BLaER1 (cell line): ENCODE results near the gene EVPL.
"Not testable (repeated sequence)": the region's sequence is repeated elsewhere in the genome, so short reads cannot be mapped to it uniquely, and the experiment has no call there.

Experiments used
- H3K27ac ChIP-seq: shearing (Covaris generic); formaldehyde crosslinking; 2 replicates; pipeline ENCODE4 v1.8.1; 2022
- H3K27me3 ChIP-seq: shearing (Covaris generic); formaldehyde crosslinking; 2 replicates; pipeline ENCODE4 v1.8.1; 2022
- H3K36me3 ChIP-seq: shearing (Covaris generic); formaldehyde crosslinking; 2 replicates; pipeline ENCODE4 v1.8.1; 2022
- H3K4me1 ChIP-seq: shearing (Covaris generic); formaldehyde crosslinking; 2 replicates; pipeline ENCODE4 v1.8.1; 2022
- H3K4me2 ChIP-seq: shearing (Covaris generic); formaldehyde crosslinking; 2 replicates; pipeline ENCODE4 v1.8.1; 2022
- H3K4me3 ChIP-seq: shearing (Covaris generic); formaldehyde crosslinking; 2 replicates; pipeline ENCODE4 v1.8.1; 2022
- H3K9ac ChIP-seq: shearing (Covaris generic); formaldehyde crosslinking; 2 replicates; pipeline ENCODE4 v1.8.1; 2022
- H3K9me3 ChIP-seq: shearing (Covaris generic); formaldehyde crosslinking; 2 replicates; pipeline ENCODE4 v1.8.1; 2022
- H4K20me1 ChIP-seq: shearing (Covaris generic); formaldehyde crosslinking; 2 replicates; pipeline ENCODE4 v1.8.1; 2022
- Cebpa-rat ChIP-seq: shearing (Covaris generic); IDR thresholded peaks from 2 replicates; pipeline ENCODE4 v1.8.1; 2022

Gene EVPL

DNA sequence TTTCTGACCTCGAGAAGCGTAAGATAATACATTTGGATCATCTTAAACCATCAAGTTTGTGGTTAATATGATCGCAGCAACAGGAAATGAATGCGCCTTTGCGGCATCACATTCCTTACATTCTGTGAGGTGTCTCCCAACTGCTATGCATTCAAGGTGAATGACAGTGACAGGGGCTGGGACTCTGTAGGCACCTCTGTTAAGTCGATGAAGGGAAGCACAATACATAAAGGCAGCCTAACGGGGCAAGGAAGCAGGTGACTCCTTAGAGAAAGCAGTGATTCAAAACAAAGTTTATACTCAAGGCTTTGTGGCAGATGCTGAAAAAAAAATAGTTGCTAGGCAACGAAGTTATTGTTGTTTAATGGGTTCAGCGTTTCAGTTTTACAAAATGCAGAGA lies 21.6 kb upstream of the EVPL start:
- Histone ChIP-seq H3K4me1 (no peaks in the 10 kb centered on the region), H4K20me1 (peaks cover 35% of the 10 kb centered on the region), H3K9me3 (no peaks in the 10 kb centered on the region), H3K27ac (no peak overlapping the region), H3K9ac (no peak overlapping the region), H3K36me3 (peaks cover 99% of the 10 kb centered on the region), H3K4me3 (no peak overlapping the region), H3K27me3 (no peaks in the 10 kb centered on the region), H3K4me2 (no peak overlapping the region)
- no peak for TF ChIP-seq Cebpa-rat

DNA sequence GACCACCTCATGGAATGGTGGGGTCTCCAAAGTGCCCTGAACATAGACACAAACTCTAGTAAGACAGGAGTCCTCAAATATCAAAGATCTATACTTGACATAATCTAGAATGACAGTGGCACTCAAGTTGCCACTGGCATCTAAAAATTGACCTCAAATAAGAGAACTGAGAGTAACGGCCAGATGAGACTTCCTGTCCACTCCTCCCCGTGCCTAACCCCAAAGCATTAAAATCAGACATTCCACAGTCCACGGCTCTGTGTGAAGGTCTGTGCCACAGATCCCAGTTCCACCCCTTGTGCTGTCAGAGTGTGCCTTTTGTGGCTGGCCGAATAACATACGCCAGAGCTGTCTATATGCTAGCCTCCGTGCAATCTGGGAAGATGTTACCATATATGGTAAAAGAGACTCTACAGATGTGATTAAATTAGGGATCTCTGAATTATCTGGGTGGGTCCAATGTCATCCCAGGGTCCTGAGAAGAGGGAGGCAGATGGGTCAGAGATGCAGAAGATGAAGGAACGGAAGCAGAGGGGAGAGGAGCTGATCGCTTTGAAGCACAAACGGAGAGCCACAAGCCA lies 21.0 kb upstream of the EVPL start:
- Histone ChIP-seq H4K20me1 (peaks cover 35% of the 10 kb centered on the region), H3K9me3 (no peaks in the 10 kb centered on the region), H3K27me3 (no peaks in the 10 kb centered on the region), H3K9ac (no peak overlapping the region), H3K36me3 (peaks cover 99% of the 10 kb centered on the region), H3K4me1 (no peaks in the 10 kb centered on the region), H3K4me3 (no peak overlapping the region), H3K4me2 (no peak overlapping the region), H3K27ac (no peak overlapping the region)
- no peak for TF ChIP-seq Cebpa-rat

DNA sequence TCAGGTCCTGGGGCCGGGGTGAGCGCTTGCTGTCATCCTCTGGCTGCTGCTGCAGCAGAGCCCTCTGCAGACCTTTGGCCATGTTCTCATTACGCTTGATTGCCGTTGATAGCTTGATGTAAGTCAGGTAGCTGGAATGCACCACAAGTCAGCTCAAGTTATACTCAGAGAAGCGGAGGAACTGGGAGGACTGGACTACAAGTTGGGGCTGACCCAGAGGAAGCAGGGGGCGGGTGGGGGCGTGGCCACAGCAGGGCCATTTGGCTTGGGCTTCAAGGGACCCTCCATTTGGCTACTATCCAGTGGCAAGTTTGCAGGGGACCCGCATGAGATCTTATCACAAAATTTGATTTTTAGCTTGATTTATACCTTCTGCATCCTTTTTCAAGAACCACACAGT lies 19.0 kb upstream of the EVPL start:
- Histone ChIP-seq H3K9ac (no peak overlapping the region), H3K27ac (no peak overlapping the region), H3K4me2 (no peak overlapping the region), H3K36me3 (peaks cover 100% of the 10 kb centered on the region), H4K20me1 (peaks cover 33% of the 10 kb centered on the region), H3K27me3 (no peaks in the 10 kb centered on the region), H3K4me3 (no peak overlapping the region), H3K4me1 (no peaks in the 10 kb centered on the region), H3K9me3 (no peaks in the 10 kb centered on the region)
- TF ChIP-seq Cebpa-rat = no peak

DNA sequence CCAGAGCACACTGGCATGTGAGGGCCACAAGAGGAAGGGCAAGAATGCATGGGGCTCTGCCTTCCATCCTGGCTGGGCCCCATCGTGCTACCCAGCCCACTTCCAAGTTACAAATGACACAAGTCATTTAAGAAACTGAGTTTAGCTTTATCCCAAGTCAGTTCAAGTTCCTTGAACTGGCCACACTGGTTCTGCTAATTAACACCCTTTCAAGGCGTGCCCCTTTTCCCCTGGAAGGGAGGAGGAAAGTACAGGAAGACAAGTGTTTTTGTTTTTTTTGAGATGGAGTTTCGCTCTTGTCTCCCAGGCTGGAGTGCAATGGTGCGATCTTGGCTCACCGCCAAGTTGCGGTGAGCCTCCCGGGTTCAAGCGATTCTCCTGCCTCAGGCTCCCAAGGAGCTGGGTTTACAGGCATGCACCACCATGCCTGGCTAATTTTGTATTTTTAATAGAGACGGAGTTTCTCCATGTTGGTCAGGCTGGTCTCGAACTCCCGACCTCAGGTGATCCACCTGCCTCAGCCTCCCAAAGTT lies 17.4 kb upstream of the EVPL start:
- peaks cover 100% of the 10 kb centered on the region for H3K36me3 ChIP-seq
- H4K20me1 ChIP-seq = peaks cover 18% of the 10 kb centered on the region; the same call in 1 of the 2 replicates
- not testable (repeated sequence) for H3K4me2 ChIP-seq, H3K4me1 ChIP-seq, H3K9ac ChIP-seq, H3K9me3 ChIP-seq, H3K27me3 ChIP-seq, H3K4me3 ChIP-seq, H3K27ac ChIP-seq

DNA sequence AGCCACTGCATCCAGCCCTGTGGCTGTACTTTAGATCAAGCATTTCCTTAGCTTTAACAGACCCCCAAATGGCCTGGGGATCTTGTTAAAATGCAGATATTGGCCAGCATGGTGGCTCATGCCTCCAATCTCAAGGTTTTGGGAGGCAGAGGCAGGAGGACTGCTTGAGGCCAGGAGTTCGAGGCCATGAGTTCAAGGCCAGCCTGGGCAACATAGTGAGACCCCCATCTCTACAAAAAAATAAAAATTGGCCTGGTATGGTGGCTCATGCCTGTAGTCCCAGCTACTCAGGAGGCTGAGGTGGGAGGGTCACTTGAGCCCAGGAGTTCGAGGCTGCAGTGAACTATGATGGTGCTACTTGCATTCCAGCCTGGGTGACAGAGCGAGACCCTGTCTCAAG lies 15.8 kb upstream of the EVPL start:
- not testable (repeated sequence) for H3K4me1 ChIP-seq, H3K4me2 ChIP-seq, H3K27me3 ChIP-seq, H4K20me1 ChIP-seq, H3K9ac ChIP-seq, H3K9me3 ChIP-seq, H3K4me3 ChIP-seq, H3K27ac ChIP-seq
- H3K36me3 ChIP-seq = peaks cover 100% of the 10 kb centered on the region

DNA sequence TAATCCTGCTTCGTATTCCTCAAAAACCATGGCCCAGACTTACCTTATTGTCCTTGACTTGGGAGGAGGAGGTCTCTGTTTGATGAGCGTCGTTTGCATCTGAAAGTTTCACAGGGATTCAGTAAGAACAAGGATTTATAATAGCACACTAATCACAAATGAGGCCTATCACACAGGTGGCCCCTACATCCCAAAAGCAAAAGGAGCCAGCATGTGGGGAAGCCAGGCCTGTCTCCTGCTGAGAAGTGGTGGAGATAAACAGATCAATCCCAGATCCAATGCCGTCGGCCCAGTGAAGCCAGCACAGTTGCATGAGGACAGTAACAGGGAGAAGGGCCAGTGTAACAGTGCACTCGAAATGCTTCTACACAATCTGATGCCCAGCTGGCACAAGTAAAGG lies 13.3 kb upstream of the EVPL start:
- H3K4me1 ChIP-seq = peaks cover 28% of the 10 kb centered on the region
- no peak overlapping the region for H3K4me2 ChIP-seq
- no peak overlapping the region for H3K9ac ChIP-seq
- no peaks in the 10 kb centered on the region for H3K27me3 ChIP-seq
- no peaks in the 10 kb centered on the region for H3K9me3 ChIP-seq
- H4K20me1 ChIP-seq = peaks cover 7% of the 10 kb centered on the region; the same call in 1 of the 2 replicates
- H3K27ac ChIP-seq = no peak overlapping the region
- peaks cover 75% of the 10 kb centered on the region for H3K36me3 ChIP-seq
- H3K4me3 ChIP-seq = no peak overlapping the region
- no peak for TF ChIP-seq Cebpa-rat

DNA sequence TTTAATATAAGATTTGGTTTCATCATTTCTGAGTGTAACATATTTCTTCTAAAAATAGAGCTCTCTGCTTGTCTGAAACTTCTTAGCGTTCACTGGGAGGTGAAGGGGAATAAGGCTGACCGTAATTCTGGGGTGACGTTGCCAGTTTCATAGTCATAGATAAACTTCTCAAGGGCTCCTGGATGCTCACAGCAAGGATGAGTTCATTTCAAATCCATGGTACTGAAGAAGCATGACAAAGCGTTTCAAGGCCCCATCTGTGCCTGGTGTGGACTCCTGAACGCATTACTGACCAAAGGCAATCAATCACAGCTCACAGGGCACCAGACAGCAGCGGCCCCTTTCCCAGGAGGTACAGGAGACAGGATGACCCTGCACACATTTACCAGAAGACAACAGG lies 12.0 kb upstream of the EVPL start:
- Histone ChIP-seq H3K4me3 (no peak overlapping the region), H3K9ac (no peak overlapping the region), H3K4me1 (peaks cover 28% of the 10 kb centered on the region), H3K36me3 (peaks cover 62% of the 10 kb centered on the region), H3K9me3 (no peaks in the 10 kb centered on the region), H3K27me3 (no peaks in the 10 kb centered on the region), H3K27ac (no peak overlapping the region), H4K20me1 (peaks cover 7% of the 10 kb centered on the region; the same call in 1 of the 2 replicates), H3K4me2 (no peak overlapping the region)
- no peak for TF ChIP-seq Cebpa-rat

DNA sequence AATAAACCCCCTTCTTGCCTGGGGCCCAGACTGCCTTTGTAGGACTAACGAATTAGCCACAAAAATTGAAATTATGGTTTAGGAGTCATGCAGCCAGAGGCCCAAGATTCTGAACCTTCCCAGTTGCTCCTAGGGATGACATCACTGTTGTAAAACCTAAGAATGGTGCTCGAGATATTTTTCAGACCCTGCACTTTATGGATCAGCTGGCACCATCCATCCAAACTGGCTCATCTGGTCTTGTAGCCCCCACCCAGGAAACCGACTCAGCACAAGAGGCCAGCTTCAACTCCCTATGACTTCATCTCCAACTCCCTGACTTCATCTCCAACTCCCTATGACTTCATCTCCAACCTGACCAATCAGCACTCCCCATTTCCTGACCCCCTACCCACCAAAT lies 10.9 kb upstream of the EVPL start:
- Histone ChIP-seq H3K27me3 (no peaks in the 10 kb centered on the region), H3K27ac (peak overlapping the region; percentile 58), H3K9ac (peak overlapping the region; percentile 11; the same call in 1 of the 2 replicates), H3K4me3 (no peak overlapping the region), H3K36me3 (peaks cover 52% of the 10 kb centered on the region), H3K4me2 (peak overlapping the region; percentile 72), H3K4me1 (peaks cover 28% of the 10 kb centered on the region), H3K9me3 (no peaks in the 10 kb centered on the region), H4K20me1 (peaks cover 7% of the 10 kb centered on the region; the same call in 1 of the 2 replicates)
- no peak for TF ChIP-seq Cebpa-rat

DNA sequence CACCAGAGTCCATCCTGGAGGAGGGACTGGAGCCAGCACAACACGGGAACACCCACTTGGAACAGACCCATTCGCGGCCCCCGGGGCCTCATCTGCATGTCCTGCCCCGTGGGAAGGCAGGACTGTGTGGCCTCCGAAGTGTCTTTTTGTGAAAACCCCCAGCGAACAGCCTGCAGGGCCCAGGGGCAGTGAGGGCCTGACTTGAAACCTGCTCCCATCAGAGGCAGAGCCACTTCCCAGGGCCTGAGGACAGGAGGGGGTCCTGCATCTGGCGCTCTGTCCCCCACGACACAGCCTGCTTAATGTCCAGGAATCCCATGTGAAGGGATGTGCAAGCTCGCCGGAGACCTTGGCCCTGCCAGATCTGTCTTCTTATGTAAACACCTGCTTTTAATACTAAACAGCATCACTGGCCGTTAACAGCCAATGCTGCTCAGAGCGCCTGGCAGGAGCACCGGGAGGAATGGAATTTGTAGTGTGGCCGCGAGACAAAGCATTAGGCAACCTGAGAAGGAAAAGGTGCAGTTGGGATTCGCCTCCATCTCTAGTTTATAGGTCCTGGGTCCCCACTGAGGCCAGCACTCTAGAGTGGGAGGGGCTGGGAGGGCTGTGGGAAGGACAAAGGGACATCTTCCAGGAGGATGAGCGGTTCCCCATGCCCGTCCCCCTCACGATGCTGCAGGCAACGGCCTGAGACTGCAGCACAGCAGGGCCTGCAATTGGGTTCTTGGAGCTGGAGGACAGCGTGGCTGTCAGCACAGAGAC lies 9.6 kb upstream of the EVPL start:
- peak overlapping the region; percentile 72 for H3K4me2 ChIP-seq
- peaks cover 7% of the 10 kb centered on the region; the same call in 1 of the 2 replicates for H4K20me1 ChIP-seq
- H3K36me3 ChIP-seq = peaks cover 38% of the 10 kb centered on the region
- H3K4me1 ChIP-seq = peaks cover 37% of the 10 kb centered on the region
- H3K9me3 ChIP-seq = peaks cover 5% of the 10 kb centered on the region; the same call in 1 of the 2 replicates
- TF ChIP-seq Cebpa-rat = no peak
- peak overlapping the region; percentile 58 for H3K27ac ChIP-seq
- 0 out of 2 replicates have a peak overlapping the region, but pooled peaks have one; percentile 6 for H3K9ac ChIP-seq
- no peaks in the 10 kb centered on the region for H3K27me3 ChIP-seq
- H3K4me3 ChIP-seq = no peak overlapping the region
